Fibroblast of the aortic adventitia (primary cell): ENCODE data around the gene ARHGAP15. TPM values are rescaled to one million over a fixed set of nuclear protein-coding genes. Genes with fewer than 3 reads are reported as not detected.

Experiments used
- DNase-seq: peaks from one replicate; pipeline ENCODE4 v3.0.0-alpha.2; 2010; ENCODE audit warnings: low read depth
- H3K4me3 ChIP-seq: 2 replicates; pipeline ENCODE4 v1.5.1; 2011; ENCODE audit warnings: low read depth, mild to moderate bottlenecking, control low read depth, low read length, moderate library complexity
- total RNA-seq: library from RNA; depleted of rRNA; stranded (reverse); fragments of >200 nt; gene quantifications from 2 replicates; pipeline ENCODE4 v1.2.3, GENCODE V29; 2012; ENCODE audit warnings: low replicate concordance
- TF ChIP-seq, protein P1 (sequence below): IDR thresholded peaks from 2 replicates; pipeline ENCODE4 v1.5.1; 2011; ENCODE audit warnings: mild to moderate bottlenecking, low read length, control low read depth, inconsistent platforms; ENCODE audit not compliant: insufficient read depth

ARHGAP15 gene
- total RNA-seq, 1 donor, result not detected

DNA sequence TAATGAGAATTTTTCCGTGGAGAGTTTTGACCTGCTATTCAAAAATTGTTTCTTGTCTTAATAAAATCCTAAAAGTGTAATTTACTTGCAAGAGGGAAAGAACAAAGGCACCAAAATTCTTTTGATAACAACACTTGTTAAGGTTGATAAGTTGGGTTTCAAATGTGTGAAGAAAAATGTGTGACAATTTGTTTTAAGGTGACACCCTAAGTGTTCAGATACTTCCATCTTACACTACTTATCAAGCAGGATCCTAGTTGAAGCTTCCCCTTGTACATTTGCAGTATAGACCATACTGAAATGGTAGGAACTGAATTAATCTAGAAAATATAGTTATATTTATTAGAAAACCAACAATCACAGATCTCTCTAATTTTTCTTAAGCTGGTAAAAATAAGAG is 204.6 kb downstream of the ARHGAP15 start:
- DNase-seq, result no peak
- H3K4me3 ChIP-seq, result no peak overlapping the region
- TF ChIP-seq, protein P1, sequence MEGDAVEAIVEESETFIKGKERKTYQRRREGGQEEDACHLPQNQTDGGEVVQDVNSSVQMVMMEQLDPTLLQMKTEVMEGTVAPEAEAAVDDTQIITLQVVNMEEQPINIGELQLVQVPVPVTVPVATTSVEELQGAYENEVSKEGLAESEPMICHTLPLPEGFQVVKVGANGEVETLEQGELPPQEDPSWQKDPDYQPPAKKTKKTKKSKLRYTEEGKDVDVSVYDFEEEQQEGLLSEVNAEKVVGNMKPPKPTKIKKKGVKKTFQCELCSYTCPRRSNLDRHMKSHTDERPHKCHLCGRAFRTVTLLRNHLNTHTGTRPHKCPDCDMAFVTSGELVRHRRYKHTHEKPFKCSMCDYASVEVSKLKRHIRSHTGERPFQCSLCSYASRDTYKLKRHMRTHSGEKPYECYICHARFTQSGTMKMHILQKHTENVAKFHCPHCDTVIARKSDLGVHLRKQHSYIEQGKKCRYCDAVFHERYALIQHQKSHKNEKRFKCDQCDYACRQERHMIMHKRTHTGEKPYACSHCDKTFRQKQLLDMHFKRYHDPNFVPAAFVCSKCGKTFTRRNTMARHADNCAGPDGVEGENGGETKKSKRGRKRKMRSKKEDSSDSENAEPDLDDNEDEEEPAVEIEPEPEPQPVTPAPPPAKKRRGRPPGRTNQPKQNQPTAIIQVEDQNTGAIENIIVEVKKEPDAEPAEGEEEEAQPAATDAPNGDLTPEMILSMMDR, result no peak

DNA sequence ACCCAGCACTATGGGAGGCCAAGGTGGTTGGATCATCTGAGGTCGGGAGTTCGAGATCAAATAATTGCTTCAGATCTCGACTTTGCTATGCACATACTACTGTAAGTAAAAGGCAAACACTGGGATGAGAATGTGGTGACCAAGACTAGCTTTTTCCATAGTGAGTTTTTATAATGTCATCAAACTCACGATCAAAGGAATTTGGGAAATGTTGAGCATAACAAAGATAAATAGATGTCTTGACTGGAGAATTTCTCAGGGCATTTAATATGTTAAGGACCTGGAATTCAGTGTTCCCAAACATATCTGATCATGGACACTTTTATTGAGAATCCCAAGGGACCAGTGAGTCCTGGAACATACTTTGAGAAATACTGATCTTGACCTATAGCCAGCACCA is 205.6 kb downstream of the ARHGAP15 start:
- TF ChIP-seq, protein P1, result no peak
- DNase-seq, result no peak
- H3K4me3 ChIP-seq, result no peak overlapping the region

DNA sequence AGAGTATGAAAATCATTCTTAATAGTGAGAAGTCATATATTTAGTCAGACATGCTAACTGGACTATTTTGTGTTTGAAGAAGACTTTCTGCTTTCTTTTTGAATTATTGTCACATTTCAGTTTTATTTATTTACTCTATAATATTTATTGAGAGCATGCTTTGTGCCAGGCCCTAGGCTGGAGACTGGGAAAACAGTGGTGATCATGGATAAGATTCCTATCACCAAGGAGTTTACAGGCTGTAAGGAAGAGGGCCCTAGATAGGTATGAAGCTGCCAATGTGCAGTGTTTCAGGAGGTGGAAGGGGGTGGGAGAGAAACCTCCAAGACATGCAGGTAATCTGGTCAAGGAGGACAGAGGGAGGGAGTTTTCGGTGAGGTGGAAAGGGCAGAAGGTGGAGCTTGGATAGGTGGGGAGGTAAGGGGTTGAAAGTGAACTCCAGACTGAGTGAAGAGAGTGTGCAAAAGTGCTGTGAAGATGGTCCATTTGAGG is 207.5 kb downstream of the ARHGAP15 start:
- H3K4me3 ChIP-seq, result no peak overlapping the region
- no peak for DNase-seq
- TF ChIP-seq, protein P1, result no peak

DNA sequence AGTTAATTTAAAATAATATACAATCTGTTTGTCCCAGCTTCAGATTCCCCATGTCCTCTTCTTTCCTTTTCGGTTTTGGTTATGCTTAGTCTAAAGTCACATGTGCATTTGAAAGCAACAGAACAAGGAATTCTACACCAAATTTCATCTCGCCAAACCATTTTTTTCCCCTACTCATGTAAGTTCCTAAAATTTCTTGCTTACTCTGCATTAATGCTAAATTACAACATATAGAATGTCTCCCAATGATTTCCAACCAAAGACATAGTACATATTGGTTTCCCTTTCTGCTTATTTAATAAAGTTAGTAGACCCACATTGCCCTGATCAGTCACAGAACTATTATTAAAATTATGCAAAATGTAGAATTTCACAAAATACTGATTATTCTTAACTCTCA is 212.3 kb downstream of the ARHGAP15 start:
- TF ChIP-seq, protein P1, result no peak

DNA sequence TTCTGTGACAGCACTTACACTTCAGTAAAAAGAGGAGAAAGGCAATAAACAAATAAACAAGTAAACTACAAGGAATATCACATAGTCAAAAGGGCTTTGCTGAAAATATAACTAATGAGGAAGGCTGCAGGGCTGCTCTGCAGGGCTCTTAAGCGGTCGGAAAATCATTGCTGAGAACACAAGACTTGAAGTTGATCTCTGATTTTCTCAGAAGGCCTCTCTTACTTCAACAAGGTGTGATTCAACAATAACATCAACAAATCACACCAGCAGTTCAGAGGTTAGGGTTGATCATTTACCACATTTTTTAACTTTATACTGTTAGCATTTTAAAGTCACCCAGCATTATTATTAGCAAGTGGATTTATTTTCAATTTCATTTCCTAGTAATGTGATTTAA is 215.6 kb downstream of the ARHGAP15 start:
- TF ChIP-seq, protein P1, result no peak
- DNase-seq, result no peak
- H3K4me3 ChIP-seq, result no peak overlapping the region

More for the DNA sequence above, 212.3 kb downstream of the ARHGAP15 start:
- no peak overlapping the region for H3K4me3 ChIP-seq
- no peak for DNase-seq

DNA sequence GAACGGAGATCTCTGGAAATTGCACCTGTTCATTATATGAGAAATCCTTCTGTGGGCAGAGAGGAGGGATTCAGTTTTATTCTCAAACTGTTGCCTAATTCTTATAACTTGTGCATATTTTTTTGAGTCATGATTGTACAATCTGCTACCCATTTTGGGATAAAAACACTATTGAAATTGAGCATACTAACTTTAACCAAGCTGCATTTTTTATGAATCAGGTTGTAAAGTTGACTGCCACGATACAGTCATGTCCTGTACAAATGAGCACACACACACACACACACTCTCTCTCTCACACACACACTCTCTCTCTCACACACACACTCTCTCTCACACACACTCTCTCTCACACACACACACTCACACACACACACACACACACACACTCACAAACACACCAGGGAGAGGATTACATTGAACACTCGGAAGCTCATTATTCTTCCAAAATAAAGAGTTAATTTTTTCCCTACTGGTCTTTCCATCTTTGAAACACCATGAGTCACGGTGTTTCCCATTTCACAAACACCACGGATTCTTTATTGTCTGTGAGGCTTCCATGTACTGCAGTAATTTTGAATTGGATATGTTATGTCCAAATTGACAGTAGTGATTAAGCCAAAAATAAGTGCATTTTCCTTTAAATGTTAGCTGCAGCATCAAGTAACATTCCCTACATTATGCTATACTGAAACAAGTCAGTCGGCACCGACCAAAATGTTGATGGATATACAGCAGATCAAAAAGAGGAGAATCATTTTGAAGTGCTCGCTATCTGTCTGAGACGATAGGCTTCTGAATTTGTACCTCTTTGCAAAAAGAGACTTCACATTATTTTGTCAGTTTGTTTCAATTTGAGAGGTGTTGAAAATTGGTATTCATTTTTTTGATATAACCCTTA is 216.9 kb downstream of the ARHGAP15 start:
- TF ChIP-seq, protein P1, result no peak
- DNase-seq, result no peak
- H3K4me3 ChIP-seq, result no peak overlapping the region
